GM18502 (cell line): ENCODE results near the gene UBP1.
"Not testable (repeated sequence)": the region's sequence is repeated elsewhere in the genome, so short reads cannot be mapped to it uniquely, and the experiment has no call there.

Experiments
- ATAC-seq: cut with Tn5 transposase; IDR thresholded peaks from one replicate; pipeline ENCODE4 v1.9.1; 2021; ENCODE audit warnings: mild to moderate bottlenecking; ENCODE audit not compliant: unreplicated experiment, poor library complexity

The UBP1 gene

DNA sequence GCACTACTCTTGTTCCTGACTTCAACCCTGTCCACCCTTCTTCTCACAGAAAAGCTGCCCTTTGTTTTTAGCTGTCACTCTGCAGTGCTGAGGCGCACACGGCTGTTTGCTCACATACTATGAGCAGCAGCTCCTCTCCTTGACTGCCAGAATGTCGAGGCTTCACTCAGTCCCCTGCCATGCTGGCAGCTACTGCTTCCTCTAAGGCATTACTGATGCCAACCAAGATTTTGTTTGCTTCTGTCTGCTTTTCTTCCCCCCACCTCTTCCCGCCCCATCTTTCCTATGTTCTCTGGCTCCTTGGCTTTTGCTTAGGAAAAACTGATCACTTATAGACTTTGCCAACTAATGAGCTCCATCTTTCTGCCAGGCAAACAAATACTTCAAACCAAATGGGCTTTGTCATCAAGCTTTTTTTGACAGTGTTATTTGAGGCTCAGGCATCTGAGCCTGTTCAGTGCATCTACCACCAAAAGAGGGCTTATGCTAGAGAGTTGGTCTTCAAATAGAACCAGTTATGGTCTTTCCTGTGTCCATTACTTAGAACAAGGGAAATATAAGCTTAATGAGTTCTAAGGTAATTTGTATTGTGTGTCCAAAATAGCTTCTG lies 81.9 kb downstream of the UBP1 start:
- ATAC-seq, result no peak

DNA sequence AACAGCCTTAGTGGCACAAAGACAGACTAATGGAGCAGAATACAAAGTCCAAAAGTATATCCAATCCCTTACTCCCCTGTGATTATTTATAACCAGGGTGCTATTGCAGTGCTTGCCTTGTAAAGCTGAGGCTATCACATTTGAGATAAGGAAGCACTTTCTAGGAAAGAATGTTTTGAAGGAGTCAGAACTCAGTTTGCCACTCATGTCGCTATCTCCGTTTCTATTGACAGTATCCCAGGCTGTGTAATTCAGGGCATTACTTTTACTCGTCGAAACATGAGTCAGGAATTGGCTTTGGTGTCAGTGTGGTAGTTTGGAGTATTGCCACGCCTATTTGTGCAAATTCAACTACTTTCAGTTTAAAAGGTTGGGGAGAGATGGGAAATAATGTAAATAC lies 84.6 kb downstream of the UBP1 start:
- ATAC-seq, result no peak

DNA sequence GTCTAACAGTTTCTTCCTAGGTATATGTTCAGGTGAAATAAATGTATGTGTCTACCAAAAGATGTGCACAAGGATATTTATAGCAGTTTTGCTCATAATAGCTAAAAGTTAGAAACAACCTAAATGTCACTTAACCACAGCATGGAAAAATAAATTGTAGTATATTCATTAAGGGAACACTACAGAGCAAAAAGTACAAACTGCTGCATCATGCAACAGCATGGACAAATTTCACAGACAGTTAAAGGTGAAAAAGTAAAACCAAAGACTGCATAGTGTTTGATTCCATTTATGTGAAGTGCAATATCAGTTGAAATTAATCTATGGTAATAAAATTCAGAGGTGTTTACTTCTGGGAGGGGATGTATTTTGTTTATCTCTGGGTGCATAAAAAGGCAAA lies 100.4 kb downstream of the UBP1 start:
- ATAC-seq, result no peak

DNA sequence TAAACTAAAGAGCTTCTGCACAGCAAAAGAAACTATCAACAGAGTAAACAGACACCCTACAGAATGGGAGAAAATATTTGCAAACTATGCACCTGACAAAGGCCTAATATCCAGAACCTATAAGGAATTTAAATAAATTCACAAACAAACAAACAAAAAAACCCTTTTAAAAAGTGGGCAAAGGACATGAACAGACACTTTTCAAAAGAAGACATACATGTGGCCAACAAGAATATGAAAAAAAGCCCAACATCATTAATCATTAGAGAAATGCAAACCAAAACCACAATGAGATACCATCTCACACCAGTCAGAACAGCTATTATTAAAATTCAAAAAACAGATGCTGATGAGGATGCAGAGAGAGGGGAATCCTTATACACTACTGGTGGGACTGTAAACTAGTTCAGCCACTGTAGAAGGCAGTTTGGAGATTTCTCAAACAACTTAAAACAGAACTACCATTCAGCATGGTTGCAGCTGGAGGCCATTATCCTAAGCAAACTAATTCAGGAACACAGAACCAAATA lies 101.2 kb downstream of the UBP1 start:
- not testable (repeated sequence) for ATAC-seq
